Astrocyte of the cerebellum (primary cell): ENCODE results near the gene APOH.
A peak's percentile ranks its signal among the peaks of the same experiment; 100 is the strongest.

Experiments
- DNase-seq: peaks from one replicate; pipeline ENCODE4 v3.0.0-alpha.2; 2011; ENCODE audit warnings: low read depth
- H3K4me3 ChIP-seq: 2 replicates; pipeline ENCODE4 v1.5.1; 2011; ENCODE audit warnings: mild to moderate bottlenecking, low read depth, low read length, moderate library complexity
- in situ Hi-C: cut with HindIII; loops from 2 replicates; pipeline ENCODE4 v1.10.0; 2017; ENCODE audit warnings: low sequenced_read_pairs
- TF ChIP-seq, protein P1 (sequence below): IDR thresholded peaks from 2 replicates; pipeline ENCODE4 v1.5.1; 2012; ENCODE audit warnings: low read length, low read depth, moderate library complexity, mild to moderate bottlenecking; ENCODE audit errors: missing control alignments

APOH gene

DNA sequence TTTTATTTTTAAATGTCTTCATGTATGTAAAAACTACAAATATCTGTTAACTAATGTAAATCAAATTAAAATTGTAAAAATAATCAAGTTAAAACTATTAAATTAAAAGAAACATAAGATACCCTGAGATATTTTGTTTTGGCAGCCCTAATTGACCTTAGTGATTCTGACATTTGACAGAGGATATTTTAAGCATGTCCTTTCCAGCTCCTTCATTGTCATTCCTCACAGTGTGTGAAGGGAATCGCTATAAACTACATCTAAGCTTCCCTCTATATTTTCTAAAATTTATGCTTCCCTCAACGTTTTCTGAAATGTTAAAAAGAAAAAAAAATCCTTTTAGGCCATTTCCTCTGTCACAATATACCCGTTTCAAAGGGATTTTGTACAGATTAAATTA, 57.5 kb downstream of the APOH start:
- DNase-seq: no peak
- TF ChIP-seq, protein P1, sequence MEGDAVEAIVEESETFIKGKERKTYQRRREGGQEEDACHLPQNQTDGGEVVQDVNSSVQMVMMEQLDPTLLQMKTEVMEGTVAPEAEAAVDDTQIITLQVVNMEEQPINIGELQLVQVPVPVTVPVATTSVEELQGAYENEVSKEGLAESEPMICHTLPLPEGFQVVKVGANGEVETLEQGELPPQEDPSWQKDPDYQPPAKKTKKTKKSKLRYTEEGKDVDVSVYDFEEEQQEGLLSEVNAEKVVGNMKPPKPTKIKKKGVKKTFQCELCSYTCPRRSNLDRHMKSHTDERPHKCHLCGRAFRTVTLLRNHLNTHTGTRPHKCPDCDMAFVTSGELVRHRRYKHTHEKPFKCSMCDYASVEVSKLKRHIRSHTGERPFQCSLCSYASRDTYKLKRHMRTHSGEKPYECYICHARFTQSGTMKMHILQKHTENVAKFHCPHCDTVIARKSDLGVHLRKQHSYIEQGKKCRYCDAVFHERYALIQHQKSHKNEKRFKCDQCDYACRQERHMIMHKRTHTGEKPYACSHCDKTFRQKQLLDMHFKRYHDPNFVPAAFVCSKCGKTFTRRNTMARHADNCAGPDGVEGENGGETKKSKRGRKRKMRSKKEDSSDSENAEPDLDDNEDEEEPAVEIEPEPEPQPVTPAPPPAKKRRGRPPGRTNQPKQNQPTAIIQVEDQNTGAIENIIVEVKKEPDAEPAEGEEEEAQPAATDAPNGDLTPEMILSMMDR: no peak
- in situ Hi-C loops: no loop called here
- no peak overlapping the region for H3K4me3 ChIP-seq

- no peak for DNase-seq
- H3K4me3 ChIP-seq: no peak overlapping the region
- in situ Hi-C loops: no loop called here
- TF ChIP-seq, protein P1: no peak
Measured at GRCh38 chr17:66171172-66171571, 58.0 kb downstream of the APOH start.

GRCh38 chr17:66169839-66170238, 59.4 kb downstream of the APOH start:
- TF ChIP-seq, protein P1: no peak
- no peak overlapping the region for H3K4me3 ChIP-seq
- in situ Hi-C loops: no loop called here
- no peak for DNase-seq

GRCh38 chr17:66167189-66167815, 61.9 kb downstream of the APOH start:
- TF ChIP-seq, protein P1: no peak
- in situ Hi-C loops: no loop called here
- no peak for DNase-seq
- no peak overlapping the region for H3K4me3 ChIP-seq

DNA sequence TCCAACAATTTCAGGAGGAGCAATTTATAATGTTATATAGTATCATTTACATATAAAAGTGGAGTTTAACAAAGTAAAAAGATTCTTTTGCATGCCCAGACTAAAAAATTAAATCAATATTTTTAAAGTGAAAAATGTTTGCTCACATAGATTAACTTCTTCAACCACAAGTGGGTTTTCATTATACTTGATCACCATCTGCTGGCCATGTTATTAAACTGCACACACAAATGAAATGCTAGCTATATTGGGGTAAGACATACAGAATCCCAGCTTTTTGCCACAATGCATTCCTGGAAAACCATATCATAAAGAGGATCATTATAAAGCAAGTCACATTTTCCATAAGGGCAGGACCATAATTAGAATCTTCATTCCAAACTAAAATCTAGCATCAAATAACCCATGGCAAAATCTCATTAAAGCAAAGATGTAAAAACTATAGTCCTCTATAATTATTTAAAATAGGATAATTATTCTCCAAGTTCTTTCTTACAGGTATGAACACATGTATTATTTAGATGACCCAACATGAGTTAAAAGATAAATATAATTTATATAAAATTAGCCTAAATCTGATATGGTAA, 63.6 kb downstream of the APOH start:
- peak; percentile 52 for DNase-seq
- H3K4me3 ChIP-seq: no peak overlapping the region
- in situ Hi-C loops: no loop called here
- TF ChIP-seq, protein P1: peak; percentile 41
